ENCODE measurements around the gene ZNF318.

DNA sequence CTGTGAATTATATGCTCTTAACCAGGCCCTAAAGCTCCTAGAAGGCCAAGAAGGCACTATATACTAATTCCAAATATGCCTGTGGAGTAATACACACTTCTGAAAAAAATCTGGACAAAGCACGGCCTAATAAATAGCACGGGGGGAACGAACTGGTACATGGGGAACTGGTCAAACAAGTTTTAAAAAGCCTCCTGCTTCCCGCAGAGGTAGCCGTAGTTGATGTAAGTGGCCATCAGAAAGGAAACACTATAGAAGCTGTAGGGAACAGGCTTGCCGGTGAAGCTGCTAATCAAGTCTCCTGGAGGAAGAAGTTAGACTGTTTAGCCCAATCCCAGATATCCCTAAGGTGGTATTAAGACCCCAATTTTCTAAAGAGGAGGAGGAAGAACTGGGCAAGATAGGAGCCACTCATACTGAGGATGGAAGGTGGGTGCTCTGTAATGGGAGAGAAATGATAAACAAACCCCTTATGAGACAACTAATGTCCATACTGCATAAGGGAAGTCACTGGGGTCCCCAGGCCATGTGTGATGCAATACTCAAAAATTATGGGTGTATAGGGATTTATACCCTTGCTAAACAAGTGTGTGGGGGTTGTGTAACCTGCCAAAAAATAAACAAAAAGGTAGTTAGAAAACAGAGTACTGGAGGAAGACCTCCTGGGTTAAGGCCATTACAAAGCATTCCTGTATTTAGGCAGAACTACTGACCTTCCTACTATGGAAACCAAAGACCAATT lies 27.1 kb upstream of the ZNF318 start:
- TF ChIP-seq EP300 (IDR thresholded peaks at IDR 0.05; ENCODE audit: borderline replicate concordance in 1 of 2, low read depth in 1 of 2, low read length in 1 of 2) (no peak), FOSL2 (IDR thresholded peaks at IDR 0.05; ENCODE audit: borderline replicate concordance, low read depth) (no peak), SIN3A (IDR thresholded peaks at IDR 0.05; ENCODE audit: borderline replicate concordance, low read depth, low read length) (no peak), EZH2phosphoT487 (IDR thresholded peaks at IDR 0.05; ENCODE audit: borderline replicate concordance, low read depth) (no peak), CHD2 (IDR thresholded peaks at IDR 0.05; ENCODE audit: low read length, partially characterized antibody) (no peak), POLR2AphosphoS5 (IDR thresholded peaks at IDR 0.05; ENCODE audit: low read depth, low read length) (no peak), TAF1 (IDR thresholded peaks at IDR 0.05; ENCODE audit: borderline replicate concordance, low read depth, low read length) (no peak), NRF1 (IDR thresholded peaks at IDR 0.05; ENCODE audit: low read depth, low read length) (no peak)
- TF ChIP-seq, protein P1, sequence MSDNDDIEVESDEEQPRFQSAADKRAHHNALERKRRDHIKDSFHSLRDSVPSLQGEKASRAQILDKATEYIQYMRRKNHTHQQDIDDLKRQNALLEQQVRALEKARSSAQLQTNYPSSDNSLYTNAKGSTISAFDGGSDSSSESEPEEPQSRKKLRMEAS (IDR thresholded peaks at IDR 0.05; ENCODE audit: low read depth), result no peak
- TF ChIP-seq, protein P2, sequence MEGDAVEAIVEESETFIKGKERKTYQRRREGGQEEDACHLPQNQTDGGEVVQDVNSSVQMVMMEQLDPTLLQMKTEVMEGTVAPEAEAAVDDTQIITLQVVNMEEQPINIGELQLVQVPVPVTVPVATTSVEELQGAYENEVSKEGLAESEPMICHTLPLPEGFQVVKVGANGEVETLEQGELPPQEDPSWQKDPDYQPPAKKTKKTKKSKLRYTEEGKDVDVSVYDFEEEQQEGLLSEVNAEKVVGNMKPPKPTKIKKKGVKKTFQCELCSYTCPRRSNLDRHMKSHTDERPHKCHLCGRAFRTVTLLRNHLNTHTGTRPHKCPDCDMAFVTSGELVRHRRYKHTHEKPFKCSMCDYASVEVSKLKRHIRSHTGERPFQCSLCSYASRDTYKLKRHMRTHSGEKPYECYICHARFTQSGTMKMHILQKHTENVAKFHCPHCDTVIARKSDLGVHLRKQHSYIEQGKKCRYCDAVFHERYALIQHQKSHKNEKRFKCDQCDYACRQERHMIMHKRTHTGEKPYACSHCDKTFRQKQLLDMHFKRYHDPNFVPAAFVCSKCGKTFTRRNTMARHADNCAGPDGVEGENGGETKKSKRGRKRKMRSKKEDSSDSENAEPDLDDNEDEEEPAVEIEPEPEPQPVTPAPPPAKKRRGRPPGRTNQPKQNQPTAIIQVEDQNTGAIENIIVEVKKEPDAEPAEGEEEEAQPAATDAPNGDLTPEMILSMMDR (IDR thresholded peaks at IDR 0.05), result no peak
- TF ChIP-seq, protein P3, sequence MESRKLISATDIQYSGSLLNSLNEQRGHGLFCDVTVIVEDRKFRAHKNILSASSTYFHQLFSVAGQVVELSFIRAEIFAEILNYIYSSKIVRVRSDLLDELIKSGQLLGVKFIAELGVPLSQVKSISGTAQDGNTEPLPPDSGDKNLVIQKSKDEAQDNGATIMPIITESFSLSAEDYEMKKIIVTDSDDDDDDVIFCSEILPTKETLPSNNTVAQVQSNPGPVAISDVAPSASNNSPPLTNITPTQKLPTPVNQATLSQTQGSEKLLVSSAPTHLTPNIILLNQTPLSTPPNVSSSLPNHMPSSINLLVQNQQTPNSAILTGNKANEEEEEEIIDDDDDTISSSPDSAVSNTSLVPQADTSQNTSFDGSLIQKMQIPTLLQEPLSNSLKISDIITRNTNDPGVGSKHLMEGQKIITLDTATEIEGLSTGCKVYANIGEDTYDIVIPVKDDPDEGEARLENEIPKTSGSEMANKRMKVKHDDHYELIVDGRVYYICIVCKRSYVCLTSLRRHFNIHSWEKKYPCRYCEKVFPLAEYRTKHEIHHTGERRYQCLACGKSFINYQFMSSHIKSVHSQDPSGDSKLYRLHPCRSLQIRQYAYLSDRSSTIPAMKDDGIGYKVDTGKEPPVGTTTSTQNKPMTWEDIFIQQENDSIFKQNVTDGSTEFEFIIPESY (IDR thresholded peaks at IDR 0.05; ENCODE audit: borderline replicate concordance, low read depth), result no peak
- TF ChIP-seq, protein P4, sequence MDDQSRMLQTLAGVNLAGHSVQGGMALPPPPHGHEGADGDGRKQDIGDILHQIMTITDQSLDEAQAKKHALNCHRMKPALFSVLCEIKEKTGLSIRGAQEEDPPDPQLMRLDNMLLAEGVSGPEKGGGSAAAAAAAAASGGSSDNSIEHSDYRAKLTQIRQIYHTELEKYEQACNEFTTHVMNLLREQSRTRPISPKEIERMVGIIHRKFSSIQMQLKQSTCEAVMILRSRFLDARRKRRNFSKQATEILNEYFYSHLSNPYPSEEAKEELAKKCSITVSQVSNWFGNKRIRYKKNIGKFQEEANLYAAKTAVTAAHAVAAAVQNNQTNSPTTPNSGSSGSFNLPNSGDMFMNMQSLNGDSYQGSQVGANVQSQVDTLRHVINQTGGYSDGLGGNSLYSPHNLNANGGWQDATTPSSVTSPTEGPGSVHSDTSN (IDR thresholded peaks at IDR 0.05), result no peak

Measured in SK-N-SH (cell line).